Naive thymus-derived CD8-positive, alpha-beta T cell (primary cell): Measurements from ENCODE around the gene PRPH2. TPM values are rescaled to one million over a fixed set of nuclear protein-coding genes. Genes with fewer than 3 reads are reported as not detected.
A peak's percentile ranks its signal among the peaks of the same experiment; 100 is the strongest.
"Not testable (repeated sequence)": the region's sequence is repeated elsewhere in the genome, so short reads cannot be mapped to it uniquely, and the experiment has no call there.

Experiments used
- ATAC-seq, 2 donors: fragments of 150-1000 bp; cut with Tn5 transposase in 1 of 2; sonication (Bioruptor Pico), chemical (Tn5 transposase) in 1 of 2; 1 replicate in 1 of 2; 2 replicates in 1 of 2; pipeline ENCODE4 v1.10.0; 2021; ENCODE audit warnings: mild to moderate bottlenecking in 2 of 2, moderate library complexity in 2 of 2
- POLR2A ChIA-PET: fragments of 350-600 bp; sonication (Branson Sonifier 250); formaldehyde crosslinking; loops from one replicate; lab custom pipeline; 2021; ENCODE audit warnings: antibody characterized with exemption; lab: Charles Lee
- DNase-seq, 10 donors: peaks; one replicate each; pipeline versions ENCODE4 v3.0.0 to v3.0.0-alpha.2; 2020 to 2022
- H3K27ac Mint-ChIP-seq, 10 donors: one replicate each; pipeline ENCODE4 v1.8.0; 2020 to 2022; ENCODE audit warnings: mild to moderate bottlenecking in 10 of 10, mixed read lengths in 10 of 10, moderate library complexity in 4 of 10, inconsistent platforms in 1 of 10
- H3K27me3 Mint-ChIP-seq, 5 donors: one replicate each; pipeline ENCODE4 v1.8.0; 2021 to 2022; ENCODE audit warnings: mixed read lengths in 5 of 5
- H3K36me3 Mint-ChIP-seq, 3 donors: one replicate each; pipeline ENCODE4 v1.8.0; 2020 to 2022; ENCODE audit warnings: mixed read lengths in 3 of 3, mild to moderate bottlenecking in 2 of 3, inconsistent platforms in 1 of 3
- H3K4me1 Mint-ChIP-seq, 4 donors: one replicate each; pipeline ENCODE4 v1.8.0; 2021 to 2022; ENCODE audit warnings: mixed read lengths in 4 of 4
- H3K4me3 Mint-ChIP-seq, 10 donors: one replicate each; pipeline ENCODE4 v1.8.0; 2020 to 2022; ENCODE audit warnings: mild to moderate bottlenecking in 10 of 10, mixed read lengths in 10 of 10, moderate library complexity in 6 of 10, inconsistent platforms in 1 of 10
- H3K9me3 Mint-ChIP-seq, 9 donors: one replicate each; pipeline ENCODE4 v1.8.0; 2020 to 2022; ENCODE audit warnings: mixed read lengths in 9 of 9, mild to moderate bottlenecking in 3 of 9, inconsistent platforms in 1 of 9, moderate library complexity in 1 of 9
- polyA plus RNA-seq, 3 donors: library from polyadenylated mRNA; unstranded; fragments of 300-500 nt; fragmentation: Illumina TruSeq; gene quantifications; one replicate each; pipeline ENCODE4 v1.2.3, GENCODE V29; 2021
- total RNA-seq, 8 experiments: library from RNA in 2 of 8; stranded (reverse) in 2 of 8; gene quantifications; one replicate each; pipeline ENCODE4 v1.2.3 and lab custom pipeline; 2021 to 2026

PRPH2 gene
- total and polyA plus RNA-seq, 5 experiments from 2014 or later, result 0.08 to 0.33 TPM; not detected in 3

- Mint-ChIP-seq H3K27ac (peak overlapping the region in 1 of 10 donors; percentile 4), H3K4me3 (no peak overlapping the region), H3K27me3 (peaks cover 0 to 3% (median 0%) of the 10 kb centered on the region in 5 donors), H3K36me3 (peaks cover 0 to 6% (median 6%) of the 10 kb centered on the region in 3 donors), H3K9me3 (peaks cover 0 to 6% (median 4%) of the 10 kb centered on the region in 9 donors), H3K4me1 (peaks cover 0 to 10% (median 0%) of the 10 kb centered on the region in 4 donors)
- ATAC-seq (no peak), DNase-seq (no peak)
- POLR2A ChIA-PET, result interaction anchor here (0.6 kb wide), 1 partner anchor 201 kb away, joined by 4 read pairs; no protein-coding TSS in a partner anchor
Observed at GRCh38 chr6:42714098-42714761, 8.2 kb downstream of the PRPH2 start.

GRCh38 chr6:42711930-42712329, 10.5 kb downstream of the PRPH2 start:
- POLR2A ChIA-PET, result no interaction called here

GRCh38 chr6:42710316-42710715, 12.1 kb downstream of the PRPH2 start:
- H3K9me3 Mint-ChIP-seq, result peaks cover 0 to 6% (median 4%) of the 10 kb centered on the region in 9 donors
- DNase-seq (no peak), ATAC-seq (peak; percentile 30 to 39)
- peak overlapping the region in 4 of 10 donors; percentile 18 to 85 (median 54) for H3K27ac Mint-ChIP-seq
- POLR2A ChIA-PET, result no interaction called here
- peak overlapping the region in 2 of 10 donors; percentile 11 to 16 for H3K4me3 Mint-ChIP-seq
- peaks cover 0 to 6% (median 6%) of the 10 kb centered on the region in 3 donors for H3K36me3 Mint-ChIP-seq
- peaks cover 0 to 3% (median 0%) of the 10 kb centered on the region in 5 donors for H3K27me3 Mint-ChIP-seq
- H3K4me1 Mint-ChIP-seq, result peaks cover 0 to 10% (median 0%) of the 10 kb centered on the region in 4 donors

More at GRCh38 chr6:42711930-42712329, 10.5 kb downstream of the PRPH2 start:
- Mint-ChIP-seq H3K36me3 (peaks cover 0 to 6% (median 6%) of the 10 kb centered on the region in 3 donors), H3K27ac (no peak overlapping the region), H3K9me3 (peaks cover 0 to 6% (median 4%) of the 10 kb centered on the region in 9 donors), H3K4me3 (no peak overlapping the region), H3K27me3 (peaks cover 0 to 3% (median 0%) of the 10 kb centered on the region in 5 donors), H3K4me1 (peaks cover 0 to 10% (median 0%) of the 10 kb centered on the region in 4 donors)
- DNase-seq (no peak), ATAC-seq (no peak)

GRCh38 chr6:42709871-42710270, 12.5 kb downstream of the PRPH2 start:
- Mint-ChIP-seq H3K9me3 (peaks cover 0 to 6% (median 4%) of the 10 kb centered on the region in 9 donors), H3K4me1 (peaks cover 0 to 10% (median 0%) of the 10 kb centered on the region in 4 donors), H3K27ac (peak overlapping the region in 2 of 10 donors; percentile 25 to 27), H3K4me3 (no peak overlapping the region), H3K36me3 (peaks cover 0 to 6% (median 6%) of the 10 kb centered on the region in 3 donors), H3K27me3 (peaks cover 0 to 3% (median 0%) of the 10 kb centered on the region in 5 donors)
- DNase-seq, result no peak
- POLR2A ChIA-PET, result no interaction called here
- ATAC-seq, result no peak

GRCh38 chr6:42708096-42708495, 14.3 kb downstream of the PRPH2 start:
- peaks cover 0 to 10% (median 0%) of the 10 kb centered on the region in 4 donors for H3K4me1 Mint-ChIP-seq

GRCh38 chr6:42707595-42707994, 14.8 kb downstream of the PRPH2 start:
- peaks cover 0 to 10% (median 0%) of the 10 kb centered on the region in 4 donors for H3K4me1 Mint-ChIP-seq
- peaks cover 0 to 3% (median 0%) of the 10 kb centered on the region in 5 donors for H3K27me3 Mint-ChIP-seq
- no peak overlapping the region for H3K4me3 Mint-ChIP-seq
- no peak for ATAC-seq
- peaks cover 0 to 6% (median 4%) of the 10 kb centered on the region in 9 donors for H3K9me3 Mint-ChIP-seq
- POLR2A ChIA-PET, result no interaction called here
- no peak for DNase-seq
- H3K27ac Mint-ChIP-seq, result peak overlapping the region in 2 of 10 donors; percentile 6 to 32
- peaks cover 0 to 6% (median 6%) of the 10 kb centered on the region in 3 donors for H3K36me3 Mint-ChIP-seq

More at GRCh38 chr6:42708096-42708495, 14.3 kb downstream of the PRPH2 start:
- peaks cover 0 to 3% (median 0%) of the 10 kb centered on the region in 5 donors for H3K27me3 Mint-ChIP-seq
- H3K27ac Mint-ChIP-seq, result peak overlapping the region in 1 of 10 donors; percentile 32
- no peak overlapping the region for H3K4me3 Mint-ChIP-seq
- DNase-seq (no peak), ATAC-seq (no peak)
- POLR2A ChIA-PET, result no interaction called here
- H3K9me3 Mint-ChIP-seq, result peaks cover 0 to 6% (median 4%) of the 10 kb centered on the region in 9 donors
- H3K36me3 Mint-ChIP-seq, result peaks cover 0 to 6% (median 6%) of the 10 kb centered on the region in 3 donors

GRCh38 chr6:42704937-42705374, 17.4 kb downstream of the PRPH2 start:
- peaks cover 0 to 1% (median 0%) of the 10 kb centered on the region in 5 donors for H3K27me3 Mint-ChIP-seq
- H3K9me3 Mint-ChIP-seq, result no peaks in the 10 kb centered on the region
- H3K36me3 Mint-ChIP-seq, result no peaks in the 10 kb centered on the region
- no peaks in the 10 kb centered on the region for H3K4me1 Mint-ChIP-seq
- ATAC-seq (no peak), DNase-seq (no peak)
- peak overlapping the region in 1 of 10 donors; percentile 47 for H3K27ac Mint-ChIP-seq
- H3K4me3 Mint-ChIP-seq, result no peak overlapping the region
- POLR2A ChIA-PET, result interaction anchor here (1.0 kb wide), 1 partner anchor 57 kb away, joined by 3 read pairs; no protein-coding TSS in a partner anchor

- H3K36me3 Mint-ChIP-seq, result no peaks in the 10 kb centered on the region
- ATAC-seq (no peak), DNase-seq (no peak)
- H3K4me1 Mint-ChIP-seq, result no peaks in the 10 kb centered on the region
- H3K27ac Mint-ChIP-seq, result peak overlapping the region in 1 of 10 donors; percentile 47
- POLR2A ChIA-PET, result interaction anchor here (1.0 to 1.5 kb wide), 2 partner anchors 15 to 57 kb away, joined by 3 read pairs; no protein-coding TSS in a partner anchor
- no peaks in the 10 kb centered on the region for H3K9me3 Mint-ChIP-seq
- H3K4me3 Mint-ChIP-seq, result no peak overlapping the region
- peaks cover 0 to 1% (median 0%) of the 10 kb centered on the region in 5 donors for H3K27me3 Mint-ChIP-seq
Observed at GRCh38 chr6:42704251-42704936, 18.0 kb downstream of the PRPH2 start.

GRCh38 chr6:42702786-42703185, 19.6 kb downstream of the PRPH2 start:
- POLR2A ChIA-PET, result interaction anchor here (1.5 kb wide), 1 partner anchor 14 kb away, joined by 3 read pairs; no protein-coding TSS in a partner anchor
- H3K27me3 Mint-ChIP-seq, H3K27ac Mint-ChIP-seq, H3K4me3 Mint-ChIP-seq, ATAC-seq, H3K9me3 Mint-ChIP-seq, H3K36me3 Mint-ChIP-seq, DNase-seq, H3K4me1 Mint-ChIP-seq: not testable (repeated sequence)

GRCh38 chr6:42702200-42702599, 20.2 kb downstream of the PRPH2 start:
- H3K36me3 Mint-ChIP-seq, result no peaks in the 10 kb centered on the region
- H3K9me3 Mint-ChIP-seq, result no peaks in the 10 kb centered on the region
- ATAC-seq (no peak), DNase-seq (no peak)
- H3K4me1 Mint-ChIP-seq, result no peaks in the 10 kb centered on the region
- POLR2A ChIA-PET, result interaction anchor here (1.0 kb wide), 1 partner anchor 13 kb away, joined by 3 read pairs; no protein-coding TSS in a partner anchor
- no peak overlapping the region for H3K4me3 Mint-ChIP-seq
- H3K27me3 Mint-ChIP-seq, result peaks cover 0 to 1% (median 0%) of the 10 kb centered on the region in 5 donors
- no peak overlapping the region for H3K27ac Mint-ChIP-seq

GRCh38 chr6:42698217-42698616, 24.2 kb downstream of the PRPH2 start:
- H3K9me3 Mint-ChIP-seq, result no peaks in the 10 kb centered on the region
- peak overlapping the region in 2 of 10 donors; percentile 47 to 60 for H3K27ac Mint-ChIP-seq
- H3K4me3 Mint-ChIP-seq, result no peak overlapping the region
- peaks cover 0 to 2% (median 1%) of the 10 kb centered on the region in 3 donors for H3K36me3 Mint-ChIP-seq
- ATAC-seq, result no peak
- DNase-seq, result no peak
- H3K4me1 Mint-ChIP-seq, result peaks cover 12 to 20% (median 19%) of the 10 kb centered on the region in 4 donors
- H3K27me3 Mint-ChIP-seq, result no peaks in the 10 kb centered on the region
- POLR2A ChIA-PET, result interaction anchor here (0.7 to 1.5 kb wide), 2 partner anchors 19 to 31 kb away, joined by 3 to 7 read pairs; no protein-coding TSS in a partner anchor

- DNase-seq, result no peak
- POLR2A ChIA-PET, result interaction anchor here (0.5 to 1.2 kb wide), 3 partner anchors 78 to 195 kb away, joined by 3 to 4 read pairs (median 4); no protein-coding TSS in a partner anchor
- H3K27ac Mint-ChIP-seq, result peak overlapping the region in 2 of 10 donors; percentile 25 to 47
- no peak for ATAC-seq
- H3K27me3 Mint-ChIP-seq, result no peaks in the 10 kb centered on the region
- H3K9me3 Mint-ChIP-seq, result no peaks in the 10 kb centered on the region
- peaks cover 17 to 29% (median 29%) of the 10 kb centered on the region in 4 donors for H3K4me1 Mint-ChIP-seq
- H3K36me3 Mint-ChIP-seq, result peaks cover 0 to 10% (median 4%) of the 10 kb centered on the region in 3 donors
- H3K4me3 Mint-ChIP-seq, result no peak overlapping the region
Observed at GRCh38 chr6:42697268-42697655, 25.1 kb downstream of the PRPH2 start.
